Ectodermal cell (in vitro differentiated cells): Measurements from ENCODE around the gene LRCH3.

Experiments used
- H3K27ac ChIP-seq: 2 replicates; pipeline ENCODE4 v1.7.0; 2013; ENCODE audit warnings: mild to moderate bottlenecking, low read depth, low read length; ENCODE audit not compliant: insufficient read depth, poor library complexity, severe bottlenecking
- H3K27me3 ChIP-seq: 2 replicates; pipeline ENCODE4 v1.7.0; 2013; ENCODE audit warnings: mild to moderate bottlenecking, low read length; ENCODE audit not compliant: insufficient read depth, control insufficient read depth, poor library complexity, severe bottlenecking
- H3K36me3 ChIP-seq: one replicate; pipeline ENCODE4 v1.7.0; 2013; ENCODE audit warnings: low read length; ENCODE audit not compliant: control insufficient read depth, insufficient read depth
- H3K4me1 ChIP-seq: one replicate; pipeline ENCODE4 v1.7.0; 2013; ENCODE audit warnings: low read length; ENCODE audit not compliant: control insufficient read depth, insufficient read depth
- H3K4me3 ChIP-seq: 2 replicates; pipeline ENCODE4 v1.7.0; 2013; ENCODE audit warnings: low read depth, low read length, control low read depth; ENCODE audit not compliant: insufficient read depth
- H3K9me3 ChIP-seq: 2 replicates; pipeline ENCODE4 v1.7.0; 2013; ENCODE audit warnings: mild to moderate bottlenecking, low read length, moderate library complexity; ENCODE audit not compliant: control insufficient read depth
- WGBS, 2 experiments: methylation state at CpG; one replicate each; pipeline ENCODE4 v1.1.7; 2013; ENCODE audit warnings: missing lambda C conversion rate in 2 of 2; 5-methylcytosine and 5-hydroxymethylcytosine counted together

The LRCH3 gene

DNA sequence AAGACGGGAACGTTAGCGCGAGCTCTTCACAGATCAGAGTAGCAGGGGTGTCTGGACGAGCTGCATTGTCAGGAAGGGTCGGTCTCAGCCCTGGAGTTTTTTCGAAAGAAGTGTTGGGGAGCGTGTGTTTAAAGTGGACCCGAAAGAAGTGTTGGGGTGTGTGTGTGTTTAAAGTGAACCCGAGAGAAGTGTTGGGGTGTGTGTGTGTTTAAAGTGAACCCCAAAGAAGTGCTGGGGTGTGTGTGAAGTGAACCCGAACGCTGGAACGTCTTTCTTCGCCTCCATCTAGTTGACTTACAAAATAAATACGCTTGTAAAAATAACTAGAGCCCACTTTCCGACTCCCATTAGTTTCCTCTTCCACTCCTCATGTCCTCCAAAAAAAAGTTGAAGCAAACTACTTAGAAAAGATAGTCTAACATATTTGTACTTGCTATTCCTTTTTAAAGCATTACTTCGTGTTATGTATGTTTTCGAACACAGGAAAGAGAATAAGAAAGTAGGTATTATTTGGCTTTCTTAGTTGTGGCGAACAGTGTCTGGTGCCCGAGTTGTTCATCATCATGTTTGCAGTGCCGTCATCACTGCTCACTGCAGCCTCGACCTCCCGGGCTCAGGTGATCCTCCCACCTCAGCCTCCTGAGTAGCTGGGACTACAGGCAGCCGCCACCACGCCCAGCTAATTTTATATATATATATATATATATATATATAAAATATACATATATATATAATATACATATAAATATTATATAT, 1.0 kb downstream of the LRCH3 start:
- Histone ChIP-seq H3K4me3 (peak overlapping the region; percentile 92), H3K36me3 (no peaks in the 10 kb centered on the region), H3K4me1 (no peaks in the 10 kb centered on the region), H3K27me3 (no peaks in the 10 kb centered on the region), H3K27ac (no peak overlapping the region), H3K9me3 (no peaks in the 10 kb centered on the region)
- 35 to 36% methylated on average over 23 of the region's 25 CpGs for WGBS, 2 experiments

DNA sequence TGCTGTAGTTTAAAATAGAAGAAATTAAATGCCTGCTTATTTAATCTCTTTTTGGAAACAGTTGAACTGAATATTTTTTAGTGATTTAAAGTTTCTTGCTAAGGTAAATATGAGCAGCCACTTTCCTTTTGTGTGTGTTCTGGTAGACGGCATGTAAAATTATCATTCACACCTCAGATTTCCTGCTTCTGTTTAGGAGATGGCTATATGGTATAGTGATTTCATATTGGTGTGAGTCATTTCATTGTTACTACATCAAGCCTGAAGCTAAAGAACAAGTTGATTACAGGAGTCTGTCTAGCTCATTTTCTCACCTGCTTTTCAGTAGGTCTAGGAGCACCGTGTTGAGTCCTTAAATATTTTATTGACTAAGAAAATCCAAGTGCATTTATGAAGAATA, 2.2 kb downstream of the LRCH3 start:
- Histone ChIP-seq H3K27me3 (no peaks in the 10 kb centered on the region), H3K9me3 (no peaks in the 10 kb centered on the region), H3K36me3 (no peaks in the 10 kb centered on the region), H3K27ac (no peak overlapping the region), H3K4me1 (no peaks in the 10 kb centered on the region), H3K4me3 (no peak overlapping the region)
- 90 to 100% methylated on average over 2 of the region's 2 CpGs for WGBS, 2 experiments

DNA sequence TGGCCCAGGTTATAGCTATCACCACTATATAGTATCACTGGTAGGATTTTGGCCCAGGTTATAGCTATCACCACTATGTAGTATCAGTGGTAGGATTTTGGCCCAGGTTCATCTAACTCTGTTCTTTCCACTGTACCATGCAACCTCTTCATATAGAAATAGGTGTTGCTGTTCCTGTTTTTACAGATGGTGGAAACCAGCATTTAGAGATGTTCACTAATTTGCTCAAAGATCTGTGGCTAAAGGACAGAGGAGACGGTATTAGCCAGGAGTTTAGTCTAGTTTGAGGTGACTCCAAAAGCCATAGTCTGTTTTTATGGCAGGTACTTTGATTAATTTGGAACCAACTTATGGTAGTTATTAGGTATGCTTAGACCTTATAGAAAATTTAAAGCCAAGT, 3.1 kb downstream of the LRCH3 start:
- H3K4me1 ChIP-seq: no peaks in the 10 kb centered on the region
- no peaks in the 10 kb centered on the region for H3K36me3 ChIP-seq
- H3K9me3 ChIP-seq: no peaks in the 10 kb centered on the region
- no peak overlapping the region for H3K4me3 ChIP-seq
- no peak overlapping the region for H3K27ac ChIP-seq
- 96 to 100% methylated on average over 1 of the region's 1 CpG for WGBS, 2 experiments
- no peaks in the 10 kb centered on the region for H3K27me3 ChIP-seq

DNA sequence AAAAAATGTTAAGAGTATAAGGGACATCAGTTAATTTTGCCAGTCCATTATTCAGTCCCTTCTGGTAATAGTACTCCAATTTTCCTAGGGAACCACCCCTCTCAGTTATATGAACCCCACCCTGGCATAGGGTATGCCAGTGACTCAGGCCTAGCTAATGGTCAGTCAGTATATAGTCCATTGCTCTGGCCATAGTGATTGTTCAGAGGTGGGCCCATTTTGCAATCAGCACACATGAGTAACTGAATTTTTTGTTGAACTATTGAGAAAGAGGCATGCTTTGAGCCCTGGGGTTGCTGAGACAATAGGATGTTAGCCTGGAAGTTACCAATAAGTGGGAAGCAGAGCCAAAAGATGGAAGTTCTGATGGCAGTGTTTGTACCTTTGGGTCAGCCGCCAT, 4.1 kb downstream of the LRCH3 start:
- no peaks in the 10 kb centered on the region for H3K36me3 ChIP-seq
- H3K4me1 ChIP-seq: no peaks in the 10 kb centered on the region
- H3K27me3 ChIP-seq: no peaks in the 10 kb centered on the region
- no peaks in the 10 kb centered on the region for H3K9me3 ChIP-seq
- 94 to 100% methylated on average over 1 of the region's 1 CpG for WGBS, 2 experiments
- H3K27ac ChIP-seq: no peak overlapping the region
- H3K4me3 ChIP-seq: no peak overlapping the region

DNA sequence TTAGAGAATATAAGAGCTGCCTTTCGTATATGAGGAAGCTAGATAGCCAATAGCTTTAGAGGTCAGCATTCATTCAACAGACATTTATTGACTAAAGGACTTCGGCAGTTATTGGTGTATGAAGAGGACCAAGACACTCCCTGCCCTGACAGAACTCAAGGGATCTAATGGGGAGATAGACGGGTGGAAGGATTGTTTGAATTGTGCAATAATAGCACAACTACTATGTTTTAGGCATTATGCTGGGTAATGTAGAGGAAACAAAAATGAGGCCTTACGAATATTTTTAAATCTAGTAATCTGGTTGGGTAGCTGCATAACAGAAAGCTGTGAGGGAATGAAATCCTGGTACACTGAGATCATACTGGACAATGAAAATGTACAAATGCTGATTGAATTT, 5.0 kb downstream of the LRCH3 start:
- Histone ChIP-seq H3K9me3 (no peaks in the 10 kb centered on the region), H3K36me3 (no peaks in the 10 kb centered on the region), H3K4me3 (no peak overlapping the region), H3K4me1 (no peaks in the 10 kb centered on the region), H3K27ac (no peak overlapping the region), H3K27me3 (no peaks in the 10 kb centered on the region)
- WGBS, 2 experiments: 73 to 74% methylated on average over 4 of the region's 4 CpGs

DNA sequence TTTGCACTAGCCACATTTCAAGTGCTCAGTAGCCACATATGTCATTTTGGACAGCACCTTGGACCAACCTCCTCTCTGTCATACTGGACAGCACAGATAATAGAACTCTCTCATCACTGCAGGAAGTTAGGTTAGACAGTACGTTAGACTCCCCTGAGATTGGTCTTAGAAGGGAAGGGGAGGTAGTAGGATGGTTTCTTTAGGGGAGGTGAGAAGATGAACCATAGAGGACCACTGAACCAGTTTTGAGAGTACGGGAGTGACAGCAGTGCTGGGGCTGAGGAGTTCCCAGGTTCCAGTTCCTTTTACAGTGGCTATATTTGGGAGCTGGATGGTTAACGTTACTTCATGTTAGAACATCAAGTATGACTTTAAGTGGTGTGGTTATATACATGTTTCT, 7.8 kb downstream of the LRCH3 start:
- no peaks in the 10 kb centered on the region for H3K27me3 ChIP-seq
- no peaks in the 10 kb centered on the region for H3K4me1 ChIP-seq
- WGBS, 2 experiments: 93 to 96% methylated on average over 3 of the region's 3 CpGs
- no peak overlapping the region for H3K27ac ChIP-seq
- no peaks in the 10 kb centered on the region for H3K9me3 ChIP-seq
- no peaks in the 10 kb centered on the region for H3K36me3 ChIP-seq
- H3K4me3 ChIP-seq: no peak overlapping the region

DNA sequence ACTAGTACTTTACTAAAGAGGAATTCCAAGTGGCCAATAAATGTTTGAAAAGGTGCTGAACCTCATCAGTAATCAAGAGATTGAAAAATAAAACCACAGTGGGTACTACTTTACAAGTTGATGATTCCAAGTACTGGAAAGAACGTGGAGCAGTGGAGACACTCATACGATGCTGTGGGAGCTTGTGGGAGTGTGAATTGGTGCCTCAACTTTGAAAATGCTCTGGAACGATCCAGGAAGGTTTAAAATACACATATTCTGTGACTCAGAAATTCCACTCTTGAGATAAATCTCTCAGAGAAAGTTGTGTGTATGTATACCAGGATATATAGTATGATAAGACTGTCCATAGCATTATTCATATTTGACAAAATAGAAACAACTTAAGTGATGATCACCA, 9.3 kb downstream of the LRCH3 start:
- H3K4me1 ChIP-seq: no peaks in the 10 kb centered on the region
- H3K9me3 ChIP-seq: no peaks in the 10 kb centered on the region
- H3K36me3 ChIP-seq: no peaks in the 10 kb centered on the region
- no peak overlapping the region for H3K27ac ChIP-seq
- 91 to 95% methylated on average over 3 of the region's 3 CpGs for WGBS, 2 experiments
- no peaks in the 10 kb centered on the region for H3K27me3 ChIP-seq
- H3K4me3 ChIP-seq: no peak overlapping the region

DNA sequence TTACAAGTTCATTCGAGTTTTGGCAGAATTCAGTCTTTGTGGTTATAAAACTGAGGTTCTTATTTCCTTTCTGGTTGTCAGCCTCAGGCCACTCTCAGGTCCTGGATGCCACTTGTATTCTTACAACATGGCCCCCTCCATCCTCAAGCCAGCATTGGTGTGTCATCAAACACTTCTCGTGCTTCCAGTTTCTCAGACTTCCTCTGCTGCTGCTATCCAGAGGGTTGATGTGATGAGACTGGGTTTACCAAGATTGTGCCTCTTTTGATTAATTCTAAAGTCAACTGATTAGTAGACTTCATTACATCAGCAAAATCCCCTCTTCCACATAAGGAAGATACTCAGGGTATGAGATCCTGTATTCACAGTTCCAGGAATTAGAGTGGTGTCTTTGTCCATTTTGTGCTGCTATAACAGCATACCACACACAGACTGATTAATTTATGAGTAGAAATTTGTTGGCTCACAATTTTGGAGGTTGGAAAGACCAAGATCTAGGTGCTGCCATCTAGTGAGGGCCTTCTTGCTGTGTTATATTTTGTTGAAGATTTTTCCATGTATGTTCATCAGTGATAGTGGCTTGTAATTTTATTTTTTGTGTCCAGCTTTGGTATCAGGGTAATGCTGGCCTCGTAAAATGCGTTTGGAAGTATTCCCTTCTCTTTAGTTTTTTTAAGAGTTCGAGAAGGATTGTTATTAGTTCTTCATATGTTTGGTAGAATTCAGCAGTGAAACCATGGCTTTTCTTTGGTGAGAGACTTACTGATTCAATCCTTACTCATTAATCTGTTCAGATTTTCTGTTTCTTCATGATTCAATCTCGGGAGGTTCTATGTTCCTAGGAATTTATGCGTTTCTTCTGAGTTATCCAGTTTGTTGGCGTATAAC, 11.1 kb downstream of the LRCH3 start:
- no peaks in the 10 kb centered on the region for H3K27me3 ChIP-seq
- H3K9me3 ChIP-seq: no peaks in the 10 kb centered on the region
- no peaks in the 10 kb centered on the region for H3K4me1 ChIP-seq
- H3K4me3 ChIP-seq: no peak overlapping the region
- WGBS, 2 experiments: 80 to 81% methylated on average over 8 of the region's 8 CpGs
- no peaks in the 10 kb centered on the region for H3K36me3 ChIP-seq
- H3K27ac ChIP-seq: no peak overlapping the region

DNA sequence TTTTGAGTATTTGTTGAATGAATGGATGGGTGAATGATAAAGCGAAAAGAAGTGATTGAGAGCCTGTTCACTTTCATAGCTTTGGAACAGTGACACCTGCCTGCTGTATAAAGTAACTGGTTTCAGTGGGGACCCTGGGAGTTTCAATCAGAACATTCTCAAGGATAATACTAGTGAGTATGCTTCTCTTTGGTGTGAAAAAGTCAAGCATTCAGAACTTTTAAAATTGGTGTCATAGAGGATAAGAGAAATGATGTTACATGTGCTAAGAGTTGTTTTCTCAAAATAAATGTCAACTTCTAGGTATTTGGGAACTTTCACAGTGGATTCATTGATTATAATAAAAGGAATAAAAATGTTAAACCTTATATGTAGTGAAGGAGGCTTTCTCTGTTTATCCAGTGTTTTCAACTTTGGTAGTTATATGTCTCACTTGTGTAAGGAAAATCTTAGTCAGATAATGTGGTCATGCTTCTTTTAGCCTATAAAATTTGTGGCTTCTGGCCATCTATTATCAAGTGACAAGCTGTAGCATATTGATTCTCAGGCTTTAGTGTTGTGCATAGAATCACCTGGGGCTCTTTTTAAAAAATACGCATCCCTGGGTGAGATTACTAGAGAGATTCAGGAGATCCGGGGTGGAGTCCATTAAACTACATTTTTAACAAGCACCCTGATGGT, 11.9 kb downstream of the LRCH3 start:
- Histone ChIP-seq H3K27ac (no peak overlapping the region), H3K4me1 (no peaks in the 10 kb centered on the region), H3K36me3 (no peaks in the 10 kb centered on the region), H3K9me3 (no peaks in the 10 kb centered on the region), H3K4me3 (no peak overlapping the region), H3K27me3 (no peaks in the 10 kb centered on the region)
- 95 to 96% methylated on average over 3 of the region's 3 CpGs for WGBS, 2 experiments

DNA sequence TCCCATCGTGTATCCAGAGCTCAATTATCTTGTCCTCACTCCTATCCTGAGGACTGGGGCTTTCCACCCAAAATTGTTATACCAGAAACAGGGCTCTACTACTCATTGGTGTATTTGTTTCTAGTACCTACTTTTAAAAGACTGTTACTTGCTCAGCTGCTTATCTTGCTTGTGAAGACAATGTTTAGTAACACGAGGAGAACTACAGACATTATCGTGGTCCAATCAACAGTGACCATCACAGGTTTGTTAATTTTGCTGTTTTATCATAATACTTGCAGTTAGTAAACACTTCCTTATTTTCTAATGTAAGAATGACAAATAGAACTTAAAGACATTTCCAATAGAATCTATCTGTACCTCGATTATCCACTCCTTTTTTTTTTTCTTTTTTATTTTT, 13.5 kb downstream of the LRCH3 start:
- Histone ChIP-seq H3K36me3 (no peaks in the 10 kb centered on the region), H3K4me1 (no peaks in the 10 kb centered on the region), H3K27ac (no peak overlapping the region), H3K9me3 (no peaks in the 10 kb centered on the region), H3K4me3 (no peak overlapping the region), H3K27me3 (no peaks in the 10 kb centered on the region)
- WGBS, 2 experiments: 82 to 86% methylated on average over 4 of the region's 4 CpGs
